IMR-90 (cell line): Measurements from ENCODE around the gene COL9A3.

Experiments used
- MAFK ChIP-seq: IDR thresholded peaks from 2 replicates; pipeline ENCODE4 v1.6.1; 2012; ENCODE audit warnings: low read depth, low read length, improper control_type of control experiment
- POLR2A ChIP-seq: IDR thresholded peaks from 2 replicates; pipeline ENCODE4 v1.6.1; 2012; ENCODE audit warnings: mild to moderate bottlenecking, low read depth, low read length
- RCOR1 ChIP-seq: IDR thresholded peaks from 2 replicates; pipeline ENCODE4 v1.6.1; 2012; ENCODE audit warnings: mild to moderate bottlenecking, low read length, improper control_type of control experiment; ENCODE audit not compliant: insufficient replicate concordance
- RFX5 ChIP-seq: IDR thresholded peaks from 2 replicates; pipeline ENCODE4 v1.8.0; 2012; ENCODE audit warnings: low read depth, mild to moderate bottlenecking, low read length, moderate library complexity
- TF ChIP-seq, protein P1 (sequence below): conservative IDR thresholded peaks from 2 replicates; pipeline ENCODE4 v1.5.1; 2012; ENCODE audit warnings: mild to moderate bottlenecking, low read depth, low read length, improper control_type of control experiment
- TF ChIP-seq, protein P2 (sequence below): fragments of 150-350 bp; IDR thresholded peaks from 2 replicates; pipeline ENCODE4 v1.6.1; 2017; ENCODE audit warnings: mild to moderate bottlenecking, antibody characterized with exemption, low read length, low read depth

DNA sequence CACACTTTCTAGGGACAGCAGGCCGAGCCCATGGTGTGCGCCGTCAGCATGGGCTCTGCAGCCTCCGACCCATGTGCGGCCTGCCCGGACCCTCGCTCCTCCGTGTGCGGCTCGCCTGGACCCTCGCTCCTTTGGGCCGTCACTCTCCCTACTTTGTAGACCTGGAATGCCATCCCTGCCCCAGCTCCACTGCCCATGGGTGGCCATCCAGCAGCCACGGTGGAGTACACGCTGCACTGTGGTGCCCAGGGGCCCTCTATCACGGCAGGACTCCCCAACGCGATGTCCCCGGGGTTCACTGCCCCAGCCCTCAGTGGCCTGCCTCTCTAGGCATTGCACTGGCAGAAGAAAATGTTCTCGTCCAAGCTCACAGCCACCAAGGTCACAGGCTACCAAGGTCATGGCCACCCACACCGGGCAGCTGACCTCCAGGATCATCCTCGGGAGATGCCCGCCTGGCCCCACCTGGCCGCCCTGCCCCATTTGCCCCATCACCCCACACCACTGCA is 44.7 kb upstream of the COL9A3 start:
- no peak for TF ChIP-seq RCOR1
- TF ChIP-seq, protein P1, sequence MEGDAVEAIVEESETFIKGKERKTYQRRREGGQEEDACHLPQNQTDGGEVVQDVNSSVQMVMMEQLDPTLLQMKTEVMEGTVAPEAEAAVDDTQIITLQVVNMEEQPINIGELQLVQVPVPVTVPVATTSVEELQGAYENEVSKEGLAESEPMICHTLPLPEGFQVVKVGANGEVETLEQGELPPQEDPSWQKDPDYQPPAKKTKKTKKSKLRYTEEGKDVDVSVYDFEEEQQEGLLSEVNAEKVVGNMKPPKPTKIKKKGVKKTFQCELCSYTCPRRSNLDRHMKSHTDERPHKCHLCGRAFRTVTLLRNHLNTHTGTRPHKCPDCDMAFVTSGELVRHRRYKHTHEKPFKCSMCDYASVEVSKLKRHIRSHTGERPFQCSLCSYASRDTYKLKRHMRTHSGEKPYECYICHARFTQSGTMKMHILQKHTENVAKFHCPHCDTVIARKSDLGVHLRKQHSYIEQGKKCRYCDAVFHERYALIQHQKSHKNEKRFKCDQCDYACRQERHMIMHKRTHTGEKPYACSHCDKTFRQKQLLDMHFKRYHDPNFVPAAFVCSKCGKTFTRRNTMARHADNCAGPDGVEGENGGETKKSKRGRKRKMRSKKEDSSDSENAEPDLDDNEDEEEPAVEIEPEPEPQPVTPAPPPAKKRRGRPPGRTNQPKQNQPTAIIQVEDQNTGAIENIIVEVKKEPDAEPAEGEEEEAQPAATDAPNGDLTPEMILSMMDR, result no peak
- TF ChIP-seq, protein P2, sequence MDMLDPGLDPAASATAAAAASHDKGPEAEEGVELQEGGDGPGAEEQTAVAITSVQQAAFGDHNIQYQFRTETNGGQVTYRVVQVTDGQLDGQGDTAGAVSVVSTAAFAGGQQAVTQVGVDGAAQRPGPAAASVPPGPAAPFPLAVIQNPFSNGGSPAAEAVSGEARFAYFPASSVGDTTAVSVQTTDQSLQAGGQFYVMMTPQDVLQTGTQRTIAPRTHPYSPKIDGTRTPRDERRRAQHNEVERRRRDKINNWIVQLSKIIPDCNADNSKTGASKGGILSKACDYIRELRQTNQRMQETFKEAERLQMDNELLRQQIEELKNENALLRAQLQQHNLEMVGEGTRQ, result no peak
- TF ChIP-seq MAFK, result no peak
- TF ChIP-seq RFX5, result no peak
- no peak for TF ChIP-seq POLR2A
